Gastroesophageal sphincter (tissue), 4 donors: ENCODE results near the gene SMIM21. TPM values are rescaled to one million over a fixed set of nuclear protein-coding genes. Genes with fewer than 3 reads are reported as not detected.

ENCODE experiments used
- ATAC-seq: fragments of 150-250 bp; one replicate; pipeline ENCODE4 v1.9.1; 2016; ENCODE audit warnings: mild to moderate bottlenecking, moderate library complexity
- H3K27ac ChIP-seq, 4 donors: fragments of 200-600 bp; sonication (generic) in 3 of 4; 1 replicate in 3 of 4; 2 replicates in 1 of 4; pipeline ENCODE4 v1.5.1; 2016 to 2019
- H3K27me3 ChIP-seq: fragments of 200-600 bp; sonication (generic); one replicate; pipeline ENCODE4 v1.5.1; 2019
- H3K36me3 ChIP-seq, 2 donors: fragments of 200-600 bp; sonication (generic); one replicate each; pipeline ENCODE4 v1.5.1; 2019; ENCODE audit warnings: control low read depth in 1 of 2
- H3K4me1 ChIP-seq, 3 donors: fragments of 200-600 bp; sonication (generic); 1 replicate in 2 of 3; 2 replicates in 1 of 3; pipeline ENCODE4 v1.5.1; 2016 to 2019; ENCODE audit warnings: control low read depth in 2 of 3
- H3K4me3 ChIP-seq, 2 donors: fragments of 200-600 bp; sonication (generic); one replicate each; pipeline ENCODE4 v1.5.1; 2019; ENCODE audit warnings: mild to moderate bottlenecking in 1 of 2, moderate library complexity in 1 of 2
- H3K9me3 ChIP-seq, 3 donors: fragments of 200-600 bp; sonication (generic); one replicate each; pipeline ENCODE4 v1.5.1; 2017 to 2019; ENCODE audit warnings: control low read depth in 2 of 3
- EP300 ChIP-seq: sonication (generic); formaldehyde crosslinking; IDR thresholded peaks from one replicate; pipeline ENCODE4 v1.6.1; 2017; ENCODE audit warnings: antibody characterized with exemption, mild to moderate bottlenecking
- POLR2A ChIP-seq, 2 donors: fragments of 450-650 bp; IDR thresholded peaks; one replicate each; pipeline ENCODE4 v1.6.1; 2017; ENCODE audit warnings: antibody characterized with exemption in 2 of 2, mild to moderate bottlenecking in 2 of 2, moderate library complexity in 1 of 2
- POLR2AphosphoS5 ChIP-seq: sonication (generic); formaldehyde crosslinking; IDR thresholded peaks from one replicate; pipeline ENCODE4 v1.6.1; 2017; ENCODE audit warnings: antibody characterized with exemption
- WGBS, 2 donors: methylation state at CpG; one replicate each; pipeline ENCODE4 v1.1.5; 2018; ENCODE audit warnings: low coverage in 1 of 2; 5-methylcytosine and 5-hydroxymethylcytosine counted together
- total RNA-seq, 4 donors: library from RNA; depleted of rRNA; stranded (reverse); fragments of >200 nt; gene quantifications; one replicate each; pipeline ENCODE4 v1.1.0, GENCODE V29; 2016
- TF ChIP-seq, protein P1 (sequence below), 4 experiments: fragments of 200-600 bp in 2 of 4; fragments of 450-650 bp in 2 of 4; sonication (generic) in 1 of 4; IDR thresholded peaks; one replicate each; pipeline ENCODE4 v1.5.1; 2017 to 2019; ENCODE audit warnings: antibody characterized with exemption in 4 of 4, mild to moderate bottlenecking in 2 of 4, moderate library complexity in 2 of 4

SMIM21 gene
- total RNA-seq, 4 donors from 2014 or later: not detected

DNA sequence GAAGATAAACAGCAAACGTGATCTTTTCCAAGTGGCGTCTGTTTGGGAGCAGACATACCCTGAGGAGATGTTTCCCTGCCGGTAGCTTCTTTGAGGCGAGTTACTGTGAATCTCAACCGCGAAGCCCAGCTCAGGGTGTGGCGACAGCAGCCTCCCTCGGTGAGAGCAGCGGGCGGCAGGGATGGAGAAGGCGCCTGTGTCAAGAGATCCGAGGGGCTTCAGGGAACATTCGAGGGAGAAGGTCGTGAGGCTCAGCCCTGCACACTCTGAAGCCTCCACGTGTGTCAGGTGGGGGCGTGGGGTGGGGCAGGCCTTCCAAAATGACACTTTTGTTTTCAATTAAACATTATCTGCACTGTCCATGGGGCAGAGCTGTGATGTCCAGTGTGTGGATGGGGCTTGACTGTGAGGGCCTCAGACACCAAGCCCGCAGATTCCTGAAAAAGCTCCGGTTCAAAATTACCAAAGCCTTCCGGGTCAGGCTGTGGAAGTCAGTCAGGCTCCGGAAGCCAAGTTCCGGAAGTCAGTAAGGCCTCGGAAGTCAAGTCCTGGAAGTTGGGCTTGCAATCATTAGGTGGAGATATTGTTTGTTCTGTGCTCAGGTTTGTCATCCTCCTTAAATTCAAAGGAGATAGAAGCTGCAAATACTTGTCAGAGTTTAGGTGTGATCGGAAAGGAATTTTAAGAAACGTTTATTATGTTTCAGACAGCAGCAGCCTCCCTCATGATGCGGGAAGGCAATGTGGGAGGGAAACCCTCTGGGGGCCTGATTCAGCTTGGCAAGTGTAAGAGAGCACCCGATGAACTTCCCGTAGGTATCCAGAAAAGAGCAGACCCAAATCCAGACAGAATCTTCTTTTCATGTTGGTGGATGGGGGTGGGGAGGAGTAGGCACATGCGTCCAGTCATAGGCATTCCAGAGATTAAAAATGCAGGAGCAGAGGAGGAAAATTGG, 20.7 kb downstream of the SMIM21 start:
- Histone ChIP-seq H3K27ac (no peak overlapping the region), H3K4me1 (no peaks in the 10 kb centered on the region), H3K4me3 (no peak overlapping the region), H3K27me3 (no peaks in the 10 kb centered on the region), H3K9me3 (no peaks in the 10 kb centered on the region), H3K36me3 (no peaks in the 10 kb centered on the region)
- ATAC-seq: no peak
- TF ChIP-seq EP300 (no peak), POLR2AphosphoS5 (no peak), POLR2A (IDR thresholded peaks at IDR 0.05) (no peak)
- TF ChIP-seq, protein P1, sequence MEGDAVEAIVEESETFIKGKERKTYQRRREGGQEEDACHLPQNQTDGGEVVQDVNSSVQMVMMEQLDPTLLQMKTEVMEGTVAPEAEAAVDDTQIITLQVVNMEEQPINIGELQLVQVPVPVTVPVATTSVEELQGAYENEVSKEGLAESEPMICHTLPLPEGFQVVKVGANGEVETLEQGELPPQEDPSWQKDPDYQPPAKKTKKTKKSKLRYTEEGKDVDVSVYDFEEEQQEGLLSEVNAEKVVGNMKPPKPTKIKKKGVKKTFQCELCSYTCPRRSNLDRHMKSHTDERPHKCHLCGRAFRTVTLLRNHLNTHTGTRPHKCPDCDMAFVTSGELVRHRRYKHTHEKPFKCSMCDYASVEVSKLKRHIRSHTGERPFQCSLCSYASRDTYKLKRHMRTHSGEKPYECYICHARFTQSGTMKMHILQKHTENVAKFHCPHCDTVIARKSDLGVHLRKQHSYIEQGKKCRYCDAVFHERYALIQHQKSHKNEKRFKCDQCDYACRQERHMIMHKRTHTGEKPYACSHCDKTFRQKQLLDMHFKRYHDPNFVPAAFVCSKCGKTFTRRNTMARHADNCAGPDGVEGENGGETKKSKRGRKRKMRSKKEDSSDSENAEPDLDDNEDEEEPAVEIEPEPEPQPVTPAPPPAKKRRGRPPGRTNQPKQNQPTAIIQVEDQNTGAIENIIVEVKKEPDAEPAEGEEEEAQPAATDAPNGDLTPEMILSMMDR (IDR thresholded peaks at IDR 0.05): no peak
- 71 to 80% methylated on average over 12 to 16 of the region's 28 CpGs for WGBS, 2 donors

DNA sequence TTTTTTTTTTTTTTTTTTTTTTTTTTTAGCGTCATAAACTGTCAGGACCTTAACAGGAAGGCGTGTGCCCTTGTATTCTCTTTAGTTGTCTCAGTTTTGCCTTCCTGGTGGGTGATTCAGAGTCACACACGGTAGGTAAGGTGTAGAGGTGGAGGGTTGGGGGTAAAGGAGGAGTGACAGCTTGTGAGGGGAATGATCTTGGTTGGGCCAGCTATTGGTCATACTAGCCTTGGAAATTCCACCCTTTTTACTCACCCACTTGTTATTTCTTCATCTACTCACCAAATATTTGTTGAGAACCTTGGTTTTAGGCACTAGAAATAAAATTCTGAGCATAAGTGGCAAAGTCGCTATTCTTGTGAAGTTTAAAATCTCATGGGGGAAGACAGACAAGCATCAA, 22.2 kb downstream of the SMIM21 start:
- Histone ChIP-seq H3K27ac (no peak overlapping the region), H3K9me3 (no peaks in the 10 kb centered on the region), H3K4me3 (no peak overlapping the region), H3K27me3 (peaks cover 1% of the 10 kb centered on the region), H3K36me3 (no peaks in the 10 kb centered on the region), H3K4me1 (no peaks in the 10 kb centered on the region)
- no peak for TF ChIP-seq POLR2AphosphoS5
- TF ChIP-seq, protein P1 (IDR thresholded peaks at IDR 0.05): no peak
- TF ChIP-seq POLR2A (IDR thresholded peaks at IDR 0.05): no peak
- no peak for TF ChIP-seq EP300
- 86 to 96% methylated on average over 3 to 4 of the region's 4 CpGs for WGBS, 2 donors
- no peak for ATAC-seq

DNA sequence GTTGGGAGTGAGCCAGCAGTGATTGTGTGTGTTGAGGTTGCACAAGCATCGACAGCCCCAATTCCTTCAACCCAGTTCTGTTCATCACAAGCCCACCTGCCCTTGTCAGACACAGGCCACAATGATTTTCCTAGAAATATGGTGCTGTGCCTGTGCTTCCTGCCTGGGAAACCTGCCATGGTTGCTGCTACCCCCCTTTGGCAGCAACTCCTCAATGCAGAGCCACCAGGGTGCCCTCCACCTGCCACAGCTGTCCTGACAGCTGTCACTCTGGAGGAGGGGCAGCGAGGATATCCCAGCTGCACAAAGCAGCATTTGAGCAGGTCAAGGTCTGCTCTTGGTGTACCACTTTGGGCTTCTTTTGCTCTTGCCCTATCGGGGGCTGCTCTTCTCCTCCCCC, 27.1 kb downstream of the SMIM21 start:
- TF ChIP-seq POLR2A (IDR thresholded peaks at IDR 0.05) (no peak), POLR2AphosphoS5 (no peak), EP300 (no peak)
- TF ChIP-seq, protein P1 (IDR thresholded peaks at IDR 0.05): no peak
- H3K9me3 ChIP-seq: no peaks in the 10 kb centered on the region
- no peaks in the 10 kb centered on the region for H3K36me3 ChIP-seq
- H3K27me3 ChIP-seq: peaks cover 5% of the 10 kb centered on the region
- H3K4me1 ChIP-seq: no peaks in the 10 kb centered on the region
- WGBS, 2 donors: 80 to 100% methylated on average over 1 of the region's 3 CpGs
- H3K4me3 ChIP-seq: no peak overlapping the region
- no peak overlapping the region for H3K27ac ChIP-seq
- ATAC-seq: no peak

DNA sequence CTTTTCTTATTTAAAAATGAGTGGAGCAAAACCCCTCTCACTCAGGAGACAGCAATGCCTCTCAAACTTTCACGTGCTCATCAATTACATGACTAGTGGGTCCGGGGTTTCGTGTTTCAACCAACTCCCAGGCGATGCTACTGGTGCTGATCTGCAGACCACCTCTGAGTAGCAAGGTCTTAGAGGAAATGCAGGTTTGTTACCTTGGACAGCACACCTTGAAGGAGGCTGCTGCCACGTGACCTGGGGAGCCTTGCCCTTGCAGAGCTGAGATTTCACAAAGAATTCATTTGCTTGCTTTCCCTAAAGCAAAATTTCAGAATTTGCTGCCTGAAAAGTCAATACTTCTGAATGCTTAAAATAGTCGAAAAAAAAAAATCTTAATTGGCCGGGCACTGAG, 32.4 kb downstream of the SMIM21 start:
- Histone ChIP-seq H3K9me3 (no peaks in the 10 kb centered on the region), H3K27ac (no peak overlapping the region), H3K36me3 (no peaks in the 10 kb centered on the region), H3K27me3 (peaks cover 2% of the 10 kb centered on the region), H3K4me3 (no peak overlapping the region), H3K4me1 (no peaks in the 10 kb centered on the region)
- TF ChIP-seq POLR2A (IDR thresholded peaks at IDR 0.05): no peak
- TF ChIP-seq POLR2AphosphoS5: no peak
- TF ChIP-seq EP300: no peak
- TF ChIP-seq, protein P1 (IDR thresholded peaks at IDR 0.05): no peak
- no peak for ATAC-seq
- 64 to 78% methylated on average over 4 to 7 of the region's 7 CpGs for WGBS, 2 donors

DNA sequence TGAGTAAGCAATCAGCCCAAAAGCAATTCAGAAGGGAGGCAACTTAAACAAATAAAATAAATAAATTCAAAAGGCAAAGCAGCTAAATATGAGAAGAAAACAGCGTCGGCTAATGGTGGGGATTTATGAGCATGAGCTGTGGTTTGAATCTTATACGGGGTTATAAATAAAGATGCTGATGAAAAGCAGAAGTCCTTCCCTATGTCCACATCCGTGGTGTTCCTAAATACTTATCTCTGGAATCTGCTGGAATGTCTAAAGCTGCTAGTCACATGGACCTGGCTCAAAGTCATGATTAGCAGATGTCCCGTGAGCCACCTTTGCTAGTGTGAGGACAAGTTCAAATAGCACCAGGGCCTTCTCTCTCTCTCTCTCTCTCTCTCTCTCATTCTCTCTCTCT, 33.8 kb downstream of the SMIM21 start:
- 32 to 49% methylated on average over 5 of the region's 5 CpGs for WGBS, 2 donors
- no peaks in the 10 kb centered on the region for H3K9me3 ChIP-seq

More for the DNA sequence above, 33.8 kb downstream of the SMIM21 start:
- H3K27me3 ChIP-seq: no peaks in the 10 kb centered on the region
- no peaks in the 10 kb centered on the region for H3K36me3 ChIP-seq
- no peaks in the 10 kb centered on the region for H3K4me1 ChIP-seq
- H3K27ac ChIP-seq: no peak overlapping the region
- ATAC-seq: no peak
- no peak overlapping the region for H3K4me3 ChIP-seq
- TF ChIP-seq, protein P1 (IDR thresholded peaks at IDR 0.05): no peak
- TF ChIP-seq POLR2A (IDR thresholded peaks at IDR 0.05) (no peak), EP300 (no peak), POLR2AphosphoS5 (no peak)
